DOHH2 (cell line): ENCODE results near the gene CEP290.

ENCODE experiments used
- CTCF ChIP-seq: fragments of 200-600 bp; sonication (generic); IDR thresholded peaks from one replicate; pipeline ENCODE4 v1.5.1; 2014; ENCODE audit warnings: antibody characterized with exemption, mild to moderate bottlenecking, low read depth, low read length; ENCODE audit not compliant: poor library complexity, severe bottlenecking
- EZH2phosphoT487 ChIP-seq: fragments of 200-600 bp; sonication (generic); IDR thresholded peaks from 2 replicates; pipeline ENCODE4 v1.6.1; 2017; ENCODE audit warnings: borderline replicate concordance, mild to moderate bottlenecking, antibody characterized with exemption, low read length, moderate library complexity, mixed read lengths

- no peak for TF ChIP-seq CTCF
- no peak for TF ChIP-seq EZH2phosphoT487
Observed at GRCh38 chr12:88067301-88067700, 74.6 kb downstream of the CEP290 start.
